ENCODE results near the gene CYP19A1. TPM values are rescaled to one million over a fixed set of nuclear protein-coding genes. Genes with fewer than 3 reads are reported as not detected.

Gene CYP19A1
- polyA plus RNA-seq, 1 of the 3 experiments (the other 2 are of a cell fraction): 0.03 TPM

- Histone ChIP-seq H3K79me2 (ENCODE audit: insufficient read depth) (no peaks in the 10 kb centered on the region), H2AFZ (ENCODE audit: low read depth) (no peak overlapping the region), H3K9me2 (no peaks in the 10 kb centered on the region), H3F3A (replicated peaks; ENCODE audit: insufficient read depth) (no peaks in the 10 kb centered on the region), H3K27me3 (ENCODE audit: insufficient read depth) (no peaks in the 10 kb centered on the region), H3K9ac (no peak overlapping the region), H4K20me1 (ENCODE audit: insufficient read depth) (no peaks in the 10 kb centered on the region), H3K36me3 (replicated peaks in 1 of 2; ENCODE audit: control insufficient read depth in 1 of 2, insufficient read depth in 2 of 2, low read length in 1 of 2) (no peaks in the 10 kb centered on the region), H3K9me3 (no peaks in the 10 kb centered on the region), H3K4me2 (no peak overlapping the region), H3K4me3 (ENCODE audit: low read depth in 2 of 2, low read length in 1 of 2) (no peak overlapping the region), H3K4me1 (ENCODE audit: control insufficient read depth in 1 of 2, insufficient read depth in 2 of 2, low read depth in 1 of 2, low read length in 1 of 2) (no peaks in the 10 kb centered on the region; a peak in 1 of 4 replicates), H3K27ac (ENCODE audit: low read depth in 2 of 2, low read length in 1 of 2) (no peak overlapping the region)
- DNase-seq: no peak
- POLR2A ChIA-PET: no interaction called here
- CTCF ChIA-PET: no interaction called here
- 45% methylated on average over 10 of the region's 10 CpGs for WGBS (ENCODE audit: low lambda C conversion rate)
- TF ChIP-seq POLR2AphosphoS5 (IDR thresholded peaks at IDR 0.05; ENCODE audit: low read depth, low read length): no peak
- no peak for TF ChIP-seq GABPA (IDR thresholded peaks at IDR 0.05; ENCODE audit: low read depth)
- TF ChIP-seq SIN3A (IDR thresholded peaks at IDR 0.05; ENCODE audit: borderline replicate concordance, low read depth, low read length): no peak
- TF ChIP-seq EP300 (IDR thresholded peaks at IDR 0.05; ENCODE audit: borderline replicate concordance in 1 of 2, low read depth in 1 of 2, low read length in 1 of 2): no peak
Measured at GRCh38 chr15:51314391-51315337, 23.7 kb downstream of the CYP19A1 start.

- 46% methylated on average over 10 of the region's 10 CpGs for WGBS (ENCODE audit: low lambda C conversion rate)
- POLR2A ChIA-PET: no interaction called here
- H3K79me2 ChIP-seq (ENCODE audit: insufficient read depth): no peaks in the 10 kb centered on the region
Measured at GRCh38 chr15:51313644-51314280, 24.6 kb downstream of the CYP19A1 start.

More at GRCh38 chr15:51313644-51314280, 24.6 kb downstream of the CYP19A1 start:
- Histone ChIP-seq H3K27me3 (ENCODE audit: insufficient read depth) (no peaks in the 10 kb centered on the region), H3K9me2 (no peaks in the 10 kb centered on the region), H4K20me1 (ENCODE audit: insufficient read depth) (no peaks in the 10 kb centered on the region), H3K4me2 (no peak overlapping the region), H3K9ac (no peak overlapping the region), H3K4me3 (ENCODE audit: low read depth in 2 of 2, low read length in 1 of 2) (no peak overlapping the region), H2AFZ (ENCODE audit: low read depth) (no peak overlapping the region), H3K27ac (ENCODE audit: low read depth in 2 of 2, low read length in 1 of 2) (no peak overlapping the region), H3K4me1 (ENCODE audit: control insufficient read depth in 1 of 2, insufficient read depth in 2 of 2, low read depth in 1 of 2, low read length in 1 of 2) (no peaks in the 10 kb centered on the region; a peak in 1 of 4 replicates), H3K36me3 (replicated peaks in 1 of 2; ENCODE audit: control insufficient read depth in 1 of 2, insufficient read depth in 2 of 2, low read length in 1 of 2) (no peaks in the 10 kb centered on the region), H3K9me3 (no peaks in the 10 kb centered on the region), H3F3A (replicated peaks; ENCODE audit: insufficient read depth) (no peaks in the 10 kb centered on the region)
- CTCF ChIA-PET: interaction anchor here (2.2 kb wide), 1 partner anchor 69 kb away, joined by 7 read pairs; no protein-coding TSS in a partner anchor
- no peak for TF ChIP-seq CTCF (IDR thresholded peaks at IDR 0.05)
- TF ChIP-seq FOSL2 (IDR thresholded peaks at IDR 0.05; ENCODE audit: borderline replicate concordance, low read depth): no peak
- no peak for TF ChIP-seq MAX (IDR thresholded peaks at IDR 0.05; ENCODE audit: low read depth)
- no peak for TF ChIP-seq PBX3 (IDR thresholded peaks at IDR 0.05)
- no peak for TF ChIP-seq GABPA (IDR thresholded peaks at IDR 0.05; ENCODE audit: low read depth)
- TF ChIP-seq TAF1 (IDR thresholded peaks at IDR 0.05; ENCODE audit: borderline replicate concordance, low read depth, low read length): no peak
- no peak for TF ChIP-seq GATA2 (CRISPR knock-in tag; IDR thresholded peaks at IDR 0.05)
- TF ChIP-seq ELF1 (IDR thresholded peaks at IDR 0.05): no peak
- TF ChIP-seq NFIC (IDR thresholded peaks at IDR 0.05; ENCODE audit: borderline replicate concordance): no peak
- TF ChIP-seq RXRA (IDR thresholded peaks at IDR 0.05; ENCODE audit: borderline replicate concordance, low read depth): no peak
- no peak for TF ChIP-seq MEF2A (IDR thresholded peaks at IDR 0.05; ENCODE audit: borderline replicate concordance, low read depth)
- TF ChIP-seq JUND (IDR thresholded peaks at IDR 0.05): no peak
- no peak for TF ChIP-seq SMC3 (IDR thresholded peaks at IDR 0.05; ENCODE audit: low read depth, low read length)
- no peak for DNase-seq

Data from SK-N-SH (cell line).